Superior temporal gyrus (tissue), 1 donor: ENCODE data around the gene QRFP.

Experiments used
- DNase-seq: peaks from one replicate; pipeline ENCODE4 v3.0.0-alpha.2; 2016; ENCODE audit errors: extremely low spot score

Gene QRFP

DNA sequence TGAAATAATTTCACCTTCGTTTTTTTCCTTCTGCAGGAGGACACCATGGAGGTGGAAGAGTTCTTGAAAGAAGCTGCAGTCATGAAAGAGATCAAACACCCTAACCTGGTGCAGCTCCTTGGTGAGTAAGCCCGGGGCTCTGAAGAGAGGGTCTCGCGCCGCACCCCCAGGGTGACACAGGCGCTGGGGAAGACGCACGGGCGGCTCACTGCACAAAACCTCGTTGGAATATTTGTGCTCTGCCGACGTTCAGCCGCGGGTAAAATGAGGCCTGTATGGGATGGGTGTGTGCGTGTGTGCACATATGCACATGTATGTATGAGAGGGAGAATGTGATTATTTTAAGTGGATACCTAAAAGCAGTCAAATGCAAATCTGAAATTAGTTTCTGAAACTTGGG, 24.5 kb downstream of the QRFP start:
- no peak for DNase-seq

DNA sequence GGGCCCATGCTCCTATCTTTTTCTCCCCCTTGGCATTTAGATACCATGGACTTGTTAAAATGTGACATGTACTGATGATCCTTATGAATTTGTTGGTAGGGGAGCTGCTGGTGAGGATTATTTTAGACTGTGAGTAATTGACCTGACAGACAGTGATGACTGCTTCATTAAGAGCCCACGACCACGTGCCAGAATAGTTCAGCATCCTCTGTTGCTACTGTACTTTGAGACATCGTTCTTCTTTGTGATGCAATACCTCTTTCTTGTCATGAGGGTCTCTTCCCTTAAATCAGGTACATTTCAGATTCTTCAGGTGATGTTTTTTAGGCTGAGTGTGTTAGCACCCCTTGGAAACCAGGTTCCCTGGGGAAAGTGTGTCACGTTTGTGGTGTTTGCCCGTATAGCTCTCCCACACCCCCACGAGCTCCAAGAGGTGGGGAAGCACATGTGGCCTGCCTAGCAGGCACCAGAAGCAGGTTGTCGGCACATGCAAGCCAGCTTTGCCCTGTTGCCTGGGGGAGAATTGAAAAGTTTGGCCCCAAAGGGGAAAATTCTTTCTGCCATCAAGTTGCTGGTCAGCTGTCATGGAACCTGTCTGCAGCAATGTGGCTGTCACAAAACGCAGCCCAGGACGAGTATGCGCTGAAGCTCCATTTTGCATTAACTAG, 25.1 kb downstream of the QRFP start:
- DNase-seq = no peak

DNA sequence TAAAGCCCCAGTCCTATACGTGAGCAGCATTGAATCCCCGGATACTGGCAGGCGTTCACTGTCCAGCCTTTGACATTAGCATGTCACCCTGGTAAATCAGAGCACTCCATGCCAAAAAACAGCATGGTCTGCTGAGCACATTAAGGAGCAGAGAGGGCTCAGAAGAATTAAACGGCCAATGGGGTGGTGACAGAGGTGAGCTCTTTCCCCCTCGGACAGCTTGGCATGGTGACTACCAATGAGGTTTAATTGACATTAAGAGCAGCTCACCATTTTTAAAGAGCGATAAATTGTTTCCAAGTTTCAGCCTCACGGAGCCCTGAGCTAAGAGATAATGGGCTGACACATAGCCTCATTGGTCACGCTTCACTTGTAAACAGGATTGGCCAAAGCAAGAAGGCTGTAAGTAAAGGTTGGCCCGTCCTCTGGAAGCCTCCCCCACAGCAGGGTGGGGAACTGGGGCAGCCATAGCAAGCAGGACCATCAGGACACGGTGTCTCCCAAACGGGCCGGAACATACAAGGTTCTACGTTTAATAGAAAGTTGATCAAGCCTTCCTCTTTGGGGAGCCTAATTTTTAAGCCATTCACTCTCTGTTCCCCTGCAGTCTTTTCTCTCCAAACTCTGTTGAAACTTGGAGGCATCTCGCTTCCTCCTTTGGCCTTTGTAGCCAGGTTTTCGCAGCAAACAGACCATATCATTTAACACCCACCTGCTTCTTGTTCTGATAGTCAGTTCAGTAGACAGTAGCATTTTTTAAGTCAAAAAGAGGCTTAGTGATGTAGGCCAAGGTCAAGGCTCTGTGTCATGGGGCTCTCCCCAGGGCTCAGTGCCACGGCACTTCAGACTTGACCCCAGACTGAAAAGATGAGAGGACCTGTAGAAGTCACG, 25.9 kb downstream of the QRFP start:
- no peak for DNase-seq

DNA sequence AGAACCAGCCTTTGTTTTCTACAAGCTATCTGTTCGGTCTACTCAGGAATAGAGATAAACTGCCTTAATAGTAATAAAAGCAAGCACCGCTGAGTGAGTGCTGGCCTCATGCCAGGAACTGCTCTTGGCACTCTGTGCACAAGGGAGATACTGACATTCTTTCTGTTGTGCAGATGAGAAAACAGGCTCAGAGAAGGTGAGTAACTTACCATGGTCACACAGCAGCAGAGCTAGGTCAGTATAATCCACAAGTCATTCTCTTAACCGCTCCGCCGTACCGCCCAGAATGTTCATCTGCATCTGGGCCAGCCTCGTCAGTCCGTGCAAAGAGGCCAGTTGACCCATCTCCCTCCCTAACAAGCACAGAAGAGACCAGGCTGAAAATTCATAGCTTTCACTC, 27.4 kb downstream of the QRFP start:
- DNase-seq = no peak

DNA sequence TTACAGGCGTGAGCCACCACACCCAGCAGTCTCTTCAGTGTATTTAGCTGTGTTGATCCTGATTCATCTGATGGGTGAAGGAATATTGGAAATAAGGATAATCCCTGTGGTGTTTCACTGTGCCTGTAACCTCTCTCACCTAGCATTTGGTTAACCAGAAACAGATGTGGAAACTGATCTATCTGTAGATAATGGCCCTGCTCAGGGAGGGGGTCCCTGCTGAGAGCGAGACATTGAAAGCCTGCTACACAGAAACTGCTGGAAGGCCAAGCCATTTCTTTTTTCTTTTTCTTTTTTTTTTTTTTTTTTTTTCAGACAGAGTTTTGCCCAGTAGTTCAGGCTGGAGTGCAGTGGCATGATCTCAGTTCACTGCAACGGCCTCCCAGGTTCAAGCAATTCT, 28.4 kb downstream of the QRFP start:
- no peak for DNase-seq

DNA sequence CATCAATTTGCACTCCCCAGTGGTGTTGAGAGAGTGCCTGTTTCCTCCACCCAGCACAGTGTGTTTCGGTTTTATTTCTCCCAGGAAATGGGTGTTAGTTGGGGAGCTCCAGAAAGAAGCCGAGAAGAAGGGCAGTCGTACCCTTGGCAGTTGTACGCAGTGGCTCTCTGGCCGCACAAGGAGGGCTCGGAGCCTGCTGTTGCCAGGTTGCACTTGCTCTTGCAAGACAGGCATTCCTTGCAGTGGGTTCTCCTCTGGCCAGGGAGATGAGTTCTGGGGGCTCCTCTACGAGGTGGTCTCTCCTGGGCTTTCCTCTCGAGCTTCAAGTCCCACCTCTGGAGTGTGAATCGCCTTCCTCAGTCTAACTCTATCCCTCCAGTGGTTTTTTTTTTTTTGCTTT, 29.1 kb downstream of the QRFP start:
- no peak for DNase-seq

DNA sequence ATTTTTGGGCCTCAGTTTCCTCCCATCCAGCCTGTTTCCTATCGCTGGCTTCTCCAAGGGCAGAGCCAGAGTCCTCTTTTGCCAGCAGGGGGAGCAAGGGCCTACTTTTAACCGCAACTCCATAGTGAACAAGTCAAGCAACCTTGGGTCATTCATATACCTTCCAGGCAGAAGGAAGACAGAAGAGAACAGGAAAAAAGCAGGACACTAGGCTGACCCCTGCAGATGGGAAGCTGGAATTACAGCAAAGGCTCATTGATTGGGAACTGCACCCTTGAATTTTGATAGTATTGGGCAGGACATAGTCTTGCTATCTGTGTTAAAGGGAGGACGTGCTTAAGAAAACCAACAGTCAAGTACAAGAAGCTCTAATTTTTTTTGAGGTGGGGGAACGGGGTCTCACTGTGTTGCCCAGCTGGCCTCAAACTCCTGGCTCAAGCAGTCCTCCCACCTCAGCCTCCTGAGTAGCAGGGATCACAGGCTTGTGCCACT, 30.1 kb downstream of the QRFP start:
- DNase-seq = peak; percentile 81

DNA sequence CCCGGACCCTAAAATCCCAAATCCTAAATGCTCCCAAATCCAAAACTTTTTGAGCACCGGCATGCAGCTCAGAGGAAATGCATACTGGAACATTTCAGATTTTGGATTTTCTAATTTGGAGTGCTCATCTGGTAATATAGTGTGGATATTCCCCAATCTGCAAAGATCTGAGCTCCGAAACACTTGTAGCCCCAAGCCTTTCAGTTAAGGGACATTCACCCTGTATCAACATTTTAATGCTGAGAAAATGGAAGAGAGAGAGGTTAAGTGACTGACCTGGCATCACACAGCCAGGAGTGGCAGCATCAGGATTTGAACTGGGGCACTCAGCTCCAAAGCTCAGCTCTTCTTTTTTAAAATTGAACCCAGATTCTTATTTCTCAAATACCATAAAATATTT, 30.7 kb downstream of the QRFP start:
- DNase-seq = no peak

DNA sequence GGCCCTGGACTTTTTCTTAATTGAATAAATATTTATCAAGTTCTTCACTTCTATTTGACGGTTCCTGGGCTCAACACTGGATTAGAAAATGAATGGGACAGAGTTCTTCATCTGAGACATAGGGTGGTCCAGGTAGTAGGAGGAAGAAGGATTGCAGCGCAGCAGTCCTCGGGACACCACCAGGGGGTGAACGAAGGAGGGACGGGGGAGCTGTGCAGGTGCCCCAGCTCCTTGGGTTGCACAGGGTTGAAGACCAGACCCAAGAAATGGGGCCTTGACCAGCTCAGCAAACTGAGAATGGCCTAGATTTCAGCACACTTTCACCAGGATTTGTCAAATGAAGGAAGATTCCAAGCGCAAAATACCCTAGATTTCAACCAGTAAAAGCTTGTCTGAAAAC, 32.1 kb downstream of the QRFP start:
- DNase-seq = no peak

DNA sequence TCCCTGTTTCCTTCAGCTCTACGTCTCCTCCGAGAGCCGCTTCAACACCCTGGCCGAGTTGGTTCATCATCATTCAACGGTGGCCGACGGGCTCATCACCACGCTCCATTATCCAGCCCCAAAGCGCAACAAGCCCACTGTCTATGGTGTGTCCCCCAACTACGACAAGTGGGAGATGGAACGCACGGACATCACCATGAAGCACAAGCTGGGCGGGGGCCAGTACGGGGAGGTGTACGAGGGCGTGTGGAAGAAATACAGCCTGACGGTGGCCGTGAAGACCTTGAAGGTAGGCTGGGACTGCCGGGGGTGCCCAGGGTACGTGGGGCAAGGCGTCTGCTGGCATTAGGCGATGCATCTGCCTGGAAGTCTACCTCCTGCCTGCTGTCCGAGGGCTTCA, 33.9 kb downstream of the QRFP start:
- no peak for DNase-seq

DNA sequence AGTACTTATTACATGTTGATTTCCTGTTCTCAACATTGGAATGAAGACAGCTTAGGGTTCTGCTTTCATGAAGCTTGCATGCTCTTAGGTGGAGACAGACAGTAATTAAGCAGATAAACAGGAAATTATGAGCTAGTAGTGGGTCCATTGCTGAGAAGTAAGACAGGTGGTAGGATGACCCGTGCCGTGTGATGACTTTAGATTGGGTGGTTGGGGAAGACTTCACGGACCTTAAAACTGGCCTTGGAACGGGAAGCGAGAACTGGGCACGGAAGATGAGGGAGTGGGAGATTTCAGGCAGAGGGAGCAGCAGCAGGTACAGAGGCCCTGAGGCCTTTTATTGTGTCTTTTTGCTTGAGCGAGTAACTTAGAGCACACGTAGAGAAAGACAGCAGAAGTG, 34.4 kb downstream of the QRFP start:
- DNase-seq = peak; percentile 18

DNA sequence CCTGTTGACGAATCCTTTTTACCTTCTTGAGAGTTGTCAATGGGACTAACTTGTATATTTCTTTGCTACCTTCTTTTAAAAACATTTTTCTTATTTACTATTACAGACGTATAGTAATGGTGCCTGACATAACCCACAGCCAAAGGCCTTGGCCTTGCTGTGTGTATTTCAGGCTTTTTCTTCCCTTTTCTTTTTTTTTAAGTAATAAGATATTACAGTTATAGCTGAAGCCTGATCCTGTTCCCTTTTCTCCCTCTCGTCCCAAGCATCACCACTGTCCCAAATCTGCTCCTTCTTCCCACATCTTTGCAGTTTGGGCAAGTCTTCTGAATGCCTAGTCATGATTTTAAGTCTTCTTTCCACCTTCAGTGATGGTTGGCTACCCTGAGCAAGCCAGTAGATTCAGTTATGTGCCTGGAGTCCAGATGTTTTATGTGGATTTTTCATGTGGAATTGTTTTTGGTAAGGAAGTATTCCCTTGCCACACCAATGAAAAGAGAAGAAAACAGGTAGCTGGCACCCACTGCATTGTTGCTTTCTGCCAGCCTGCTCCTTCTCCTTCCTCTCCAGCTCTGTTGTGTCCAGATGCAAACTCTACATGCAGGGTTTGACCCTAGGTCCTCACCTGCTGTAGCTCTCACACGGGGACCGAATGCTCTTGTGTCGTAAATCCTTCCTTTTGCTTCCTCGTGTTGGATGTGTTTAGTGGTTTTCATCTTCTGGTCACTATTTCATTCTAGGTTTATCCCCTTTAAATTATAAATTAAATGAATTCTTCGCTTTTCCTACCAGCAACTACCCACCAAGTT, 35.0 kb downstream of the QRFP start:
- DNase-seq = no peak

DNA sequence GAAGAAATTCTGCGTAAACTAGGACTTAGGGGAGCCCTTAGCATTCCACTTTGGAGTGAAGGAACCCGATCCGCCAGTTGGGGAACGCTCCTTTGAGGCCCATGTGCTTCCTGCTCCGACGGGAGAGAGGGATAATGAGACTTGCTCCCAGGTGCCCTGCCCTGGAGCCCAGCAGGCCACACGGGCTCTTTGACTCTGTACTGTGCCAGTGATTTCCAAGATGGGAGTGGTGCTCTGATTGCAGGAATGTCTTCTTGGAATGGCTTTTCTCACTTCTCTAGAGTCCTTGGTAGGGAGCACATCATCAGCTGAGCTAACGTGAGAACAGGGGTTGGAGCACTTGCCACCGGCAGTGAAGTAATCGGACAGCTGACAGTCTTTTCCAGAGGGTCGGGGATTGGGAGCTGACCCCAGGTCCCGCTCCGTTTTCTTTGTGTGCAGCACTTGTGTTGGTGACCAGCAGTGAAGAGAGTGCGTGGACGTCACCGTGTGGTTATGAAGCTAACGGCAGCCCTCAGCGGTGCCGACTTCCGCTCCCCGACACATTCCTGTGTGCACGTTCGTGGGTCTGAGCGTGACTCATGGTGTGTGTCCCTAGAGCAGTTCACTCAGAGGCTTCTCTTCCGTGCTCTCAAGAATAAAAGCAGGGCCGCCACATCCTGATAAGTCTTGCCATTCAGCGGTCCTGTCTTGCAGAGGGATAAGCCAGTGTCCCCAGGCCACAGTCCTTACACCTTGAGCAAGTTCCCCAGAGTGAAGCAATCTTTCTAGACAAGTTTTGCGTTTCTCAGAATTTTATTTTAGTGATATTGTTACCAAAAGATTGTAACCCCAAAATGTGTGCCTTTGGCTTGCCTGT, 35.9 kb downstream of the QRFP start:
- peak; percentile 64 for DNase-seq

DNA sequence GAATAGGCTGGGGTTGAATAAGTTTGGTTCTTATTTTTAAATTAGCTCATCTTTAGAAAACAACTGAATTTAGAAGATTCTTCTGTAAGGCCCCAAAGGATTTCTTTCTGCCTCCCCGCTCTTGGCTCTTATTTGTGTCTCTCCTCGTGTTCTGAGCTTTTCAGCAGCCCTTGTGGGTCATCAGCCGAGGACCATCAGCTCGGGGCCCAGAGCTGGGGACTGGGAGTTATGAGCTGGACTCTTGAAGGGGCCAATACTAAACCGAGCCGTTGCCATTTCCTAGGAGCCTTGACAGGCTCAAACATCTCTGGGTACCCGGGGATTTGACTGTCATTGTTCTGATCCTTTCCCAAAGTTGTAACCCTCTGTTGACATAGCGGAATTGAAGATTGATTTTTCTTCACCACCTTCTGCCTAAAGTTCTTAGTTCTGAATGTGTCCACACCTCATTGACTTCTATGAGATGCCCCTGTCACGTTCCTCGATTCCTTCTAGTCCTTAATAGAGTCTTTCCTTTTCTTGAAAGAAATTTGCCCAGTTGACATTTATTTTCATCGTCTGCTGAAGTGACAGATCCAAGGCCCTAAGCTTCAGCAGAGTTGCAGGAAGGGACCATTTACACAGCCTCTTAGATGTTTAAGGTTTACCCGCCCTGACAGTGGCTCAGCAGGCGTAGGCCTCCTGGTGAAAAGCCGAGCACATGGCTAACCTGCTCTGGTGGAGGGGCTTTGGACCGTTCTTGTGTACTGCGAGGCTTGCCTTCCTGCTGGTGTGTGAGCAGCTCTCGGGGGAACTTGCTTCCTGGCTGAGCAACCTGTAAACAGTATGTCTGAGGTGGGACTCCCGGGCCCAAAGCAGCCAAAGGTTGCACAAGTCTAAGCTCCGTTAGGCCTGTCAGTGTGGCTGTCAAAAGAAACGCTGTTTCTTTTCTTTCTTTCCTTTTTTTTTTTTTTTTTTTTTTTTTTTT, 37.6 kb downstream of the QRFP start:
- peak; percentile 10 for DNase-seq

DNA sequence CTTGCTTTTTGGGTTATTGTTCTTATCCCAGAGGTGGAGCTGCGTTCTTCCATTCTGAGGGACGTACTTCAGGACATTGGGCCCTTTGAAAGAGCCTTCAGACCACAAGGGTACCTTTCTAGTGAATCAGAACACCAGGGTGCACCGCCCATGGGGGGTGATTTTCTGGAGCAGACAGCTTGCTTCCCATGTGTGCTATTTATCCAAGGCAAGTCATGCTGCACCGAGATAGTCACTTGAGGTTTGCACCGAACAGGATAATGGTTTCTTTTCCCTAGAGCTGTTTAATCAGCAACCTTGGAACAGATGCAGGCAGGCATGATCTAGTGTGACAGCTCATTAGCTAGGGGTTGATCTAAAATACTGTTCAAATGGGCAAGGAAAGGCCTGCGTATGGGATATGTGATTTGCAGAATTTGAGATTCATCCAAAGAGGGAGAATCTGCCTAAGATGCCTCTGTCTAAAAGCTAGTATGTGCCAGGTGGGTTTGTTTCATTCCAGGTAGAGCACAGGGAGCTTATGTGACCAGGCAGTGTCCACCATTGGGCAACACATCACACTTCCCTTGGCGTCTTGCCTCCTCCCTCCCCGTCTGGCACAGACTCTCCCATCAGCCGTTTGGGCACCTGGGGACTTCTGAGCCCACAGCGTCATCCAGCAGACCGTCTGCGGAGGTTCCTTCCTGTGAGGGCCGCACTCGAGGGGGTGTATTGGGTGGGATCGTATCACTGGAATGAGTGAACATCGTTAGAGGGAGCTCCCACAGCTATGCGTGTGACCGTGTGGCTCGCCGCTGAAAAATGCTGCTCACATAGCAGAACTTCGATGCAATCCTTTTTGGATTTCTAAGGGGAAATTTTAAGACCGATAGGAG, 38.5 kb downstream of the QRFP start:
- peak; percentile 32 for DNase-seq

DNA sequence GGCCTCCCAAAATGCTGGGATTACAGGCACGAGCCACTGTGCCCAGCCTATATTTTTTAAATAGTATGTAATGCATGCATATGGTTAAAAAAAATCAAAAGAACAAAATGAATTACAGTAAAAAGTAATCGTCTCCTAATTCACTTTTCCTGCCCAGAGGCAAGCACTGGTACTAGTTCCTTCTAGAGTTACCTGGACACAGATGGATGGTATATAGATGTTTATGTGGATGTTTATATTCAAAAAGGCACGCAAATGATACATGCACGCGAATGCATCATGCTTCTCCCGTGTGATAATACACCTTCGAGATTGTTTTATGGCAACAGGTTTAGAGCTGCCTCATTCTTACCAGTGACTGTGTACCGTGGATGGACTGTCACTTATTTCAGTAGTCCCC, 40.1 kb downstream of the QRFP start:
- DNase-seq = no peak

DNA sequence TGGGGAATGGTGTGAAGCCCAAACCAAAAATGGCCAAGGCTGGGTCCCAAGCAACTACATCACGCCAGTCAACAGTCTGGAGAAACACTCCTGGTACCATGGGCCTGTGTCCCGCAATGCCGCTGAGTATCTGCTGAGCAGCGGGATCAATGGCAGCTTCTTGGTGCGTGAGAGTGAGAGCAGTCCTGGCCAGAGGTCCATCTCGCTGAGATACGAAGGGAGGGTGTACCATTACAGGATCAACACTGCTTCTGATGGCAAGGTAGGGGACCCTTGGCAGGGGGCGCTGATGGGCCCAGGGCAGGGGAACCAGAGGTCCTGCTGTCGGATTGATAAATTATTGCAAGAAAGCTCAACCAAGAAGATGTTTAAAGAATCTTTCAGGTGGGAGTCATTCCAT, 41.8 kb downstream of the QRFP start:
- DNase-seq = no peak

DNA sequence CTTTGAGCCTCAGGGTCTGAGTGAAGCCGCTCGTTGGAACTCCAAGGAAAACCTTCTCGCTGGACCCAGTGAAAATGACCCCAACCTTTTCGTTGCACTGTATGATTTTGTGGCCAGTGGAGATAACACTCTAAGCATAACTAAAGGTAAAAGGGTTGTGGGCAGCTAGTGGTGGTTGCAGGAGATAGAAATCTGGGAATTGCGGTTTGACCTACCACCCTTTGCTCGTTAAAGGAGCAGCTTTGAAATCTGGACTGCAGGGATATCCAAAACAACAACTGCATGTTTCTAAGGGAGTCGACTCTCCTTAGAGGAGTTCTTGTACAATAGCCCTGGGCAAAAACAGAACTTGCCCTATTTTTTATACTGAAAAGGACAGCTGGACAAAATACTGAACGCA, 42.5 kb downstream of the QRFP start:
- no peak for DNase-seq

DNA sequence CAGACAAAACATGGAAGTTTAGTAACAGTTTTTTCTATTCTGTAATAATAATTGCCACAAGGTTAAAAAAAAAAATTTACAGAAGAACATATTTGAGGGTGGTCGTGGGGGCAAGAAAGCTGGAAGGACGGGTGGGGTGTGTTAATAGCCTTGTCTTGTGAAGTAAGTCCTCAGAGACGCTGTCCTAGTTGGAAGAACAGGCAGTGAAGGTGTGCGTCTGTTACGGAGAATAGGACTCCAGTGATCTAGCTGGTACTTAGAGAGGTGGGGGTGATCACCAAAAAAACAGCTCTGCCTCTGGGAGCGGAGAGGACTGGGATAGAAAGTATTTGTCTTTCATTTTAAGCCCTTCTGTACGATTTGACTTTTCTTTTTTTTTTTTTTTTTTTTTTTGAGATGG, 43.8 kb downstream of the QRFP start:
- no peak for DNase-seq
